Activated gamma-delta T cell (primary cell): ENCODE results near the gene COQ3.

Experiments
- DNase-seq: peaks from one replicate; lab custom pipeline; 2025; lab: John Stamatoyannopoulos, UW

COQ3 gene

DNA sequence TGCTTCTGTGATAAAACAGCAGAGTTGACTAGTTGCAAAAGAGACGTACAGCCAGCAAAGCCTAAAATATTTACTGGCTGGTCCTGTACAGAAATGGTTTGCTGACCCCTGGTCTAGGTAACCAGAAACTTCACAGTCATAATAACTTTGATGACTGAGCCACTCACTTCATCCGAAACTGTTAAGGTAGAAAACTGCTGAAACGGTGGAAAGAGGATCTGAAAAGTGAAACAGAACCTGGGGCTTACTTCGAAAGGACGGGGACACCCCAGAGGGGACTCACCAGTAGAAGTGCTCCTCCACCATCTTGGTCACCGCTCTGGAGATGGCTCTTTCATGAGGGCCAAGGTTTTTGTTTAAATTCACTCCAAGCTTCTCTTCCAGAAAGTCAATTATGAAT lies 60.9 kb downstream of the COQ3 start:
- DNase-seq, result no peak

DNA sequence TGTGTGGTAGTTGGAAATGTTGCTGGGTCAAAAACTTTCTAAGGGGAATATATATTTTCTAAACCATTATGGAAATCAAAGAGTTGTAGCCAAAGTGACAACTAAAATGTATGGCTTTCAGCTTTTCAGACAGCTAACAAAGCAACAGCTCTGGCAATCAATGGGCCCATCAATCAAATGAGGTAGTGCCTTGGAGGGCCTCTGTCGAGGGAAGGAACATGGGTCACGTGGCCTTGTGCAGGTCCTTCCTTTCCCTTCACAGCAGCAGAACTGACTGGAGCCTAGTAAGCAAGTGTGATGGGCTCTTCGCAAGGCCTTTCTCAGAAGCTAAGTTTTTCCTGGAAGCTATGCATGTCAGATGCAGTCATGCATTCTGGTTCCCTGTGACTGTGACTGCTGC lies 62.5 kb downstream of the COQ3 start:
- no peak for DNase-seq

DNA sequence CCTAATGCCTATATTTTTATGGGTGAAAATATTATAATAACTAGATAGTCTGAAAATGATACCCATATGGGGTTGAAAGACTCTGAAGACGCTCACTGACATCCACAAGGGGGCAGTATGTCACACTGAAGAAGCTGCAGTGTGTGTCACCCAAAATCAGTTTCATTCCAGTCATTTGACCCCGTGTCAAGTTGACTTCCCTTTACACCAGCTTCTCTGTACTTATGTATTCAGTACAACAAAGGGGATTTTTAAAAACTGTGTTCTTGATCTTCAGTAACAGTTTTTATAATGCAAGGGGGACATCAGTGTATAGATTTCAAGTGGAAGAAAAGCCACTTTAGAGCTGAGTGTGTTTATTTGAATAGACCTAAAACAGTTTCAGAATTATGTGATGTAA lies 63.8 kb downstream of the COQ3 start:
- no peak for DNase-seq

DNA sequence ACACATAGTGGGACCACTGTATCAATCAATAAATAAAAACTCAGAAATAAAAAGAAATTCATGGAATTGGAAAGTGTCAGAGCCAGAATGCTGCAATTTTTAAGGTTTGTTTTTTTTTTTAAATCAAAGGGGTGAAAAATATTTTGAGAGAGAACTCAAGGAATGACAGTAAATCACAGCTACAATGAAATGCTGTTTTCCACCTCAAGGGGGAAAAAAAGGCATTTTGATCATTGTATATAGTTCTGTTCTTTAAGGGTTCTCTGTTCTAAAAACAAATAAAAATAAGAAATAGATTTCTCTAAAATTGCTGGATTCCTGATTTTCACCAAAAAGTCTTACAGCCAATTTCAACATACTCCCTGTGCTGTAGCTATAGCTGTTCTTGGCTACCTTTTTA lies 69.0 kb downstream of the COQ3 start:
- no peak for DNase-seq
